Gastrocnemius medialis (tissue), 4 donors: ENCODE results near the gene ZSCAN5C.

ENCODE experiments used
- CTCF ChIP-seq, 5 experiments: fragments of 450-650 bp in 3 of 5; fragments of 200-600 bp in 2 of 5; sonication (generic) in 2 of 5; IDR thresholded peaks in 4 of 5; conservative IDR thresholded peaks in 1 of 5; 1 replicate in 4 of 5; 2 replicates in 1 of 5; pipeline ENCODE4 v1.5.1; 2016 to 2019; ENCODE audit warnings: antibody characterized with exemption in 5 of 5, mild to moderate bottlenecking in 3 of 5, moderate library complexity in 3 of 5
- POLR2A ChIP-seq, 2 donors: fragments of 450-650 bp; IDR thresholded peaks; one replicate each; pipeline ENCODE4 v1.6.1; 2017; ENCODE audit warnings: antibody characterized with exemption in 2 of 2, mild to moderate bottlenecking in 2 of 2, moderate library complexity in 2 of 2

DNA sequence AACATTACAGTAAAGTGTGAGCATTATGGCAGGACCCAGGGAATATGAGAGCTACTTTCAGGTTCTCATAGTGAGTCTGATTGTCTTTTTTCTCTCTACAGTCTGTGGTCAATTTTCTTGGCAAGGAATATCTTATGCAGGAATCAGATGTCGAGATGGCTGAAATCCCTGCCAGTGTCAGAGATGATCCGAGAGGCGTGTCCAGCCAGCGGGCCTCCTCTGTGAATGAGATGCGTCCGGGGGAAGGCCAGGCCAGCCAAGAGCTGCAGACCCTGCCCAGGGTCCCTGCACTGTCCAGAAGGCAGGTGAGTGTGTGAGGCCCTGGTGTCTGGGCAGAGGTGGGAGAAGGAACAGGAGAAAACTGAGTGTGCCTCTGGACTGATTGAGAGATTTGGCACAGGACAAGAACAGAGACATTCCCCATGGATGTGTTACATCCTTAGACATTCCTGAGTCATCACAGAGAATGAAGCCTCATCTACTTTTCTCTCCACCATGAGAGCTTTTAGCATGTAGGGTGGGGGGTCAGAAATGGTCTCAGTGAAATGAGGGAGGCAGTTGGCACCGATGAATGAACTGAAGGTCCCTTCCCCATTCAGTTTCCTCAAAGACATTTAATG, 43.2 kb downstream of the ZSCAN5C start:
- TF ChIP-seq POLR2A (IDR thresholded peaks at IDR 0.05) = no peak
- TF ChIP-seq CTCF (IDR thresholded peaks at IDR 0.05 in 4 of 5, conservative IDR thresholded peaks at IDR 0.05 in 1 of 5) = no peak
